Stimulated activated CD8-positive, alpha-beta memory T cell treated with anti-CD3 and anti-CD28 coated beads, Interleukin-12 subunit alpha, Interleukin-12 subunit beta, amount 100 ng/mL, for 1 hour (primary cell): Measurements from ENCODE around the gene PDGFRB.

Experiments
- DNase-seq: peaks from one replicate; pipeline ENCODE4 v3.0.0-alpha.2; 2020; ENCODE audit warnings: low read depth

PDGFRB gene

DNA sequence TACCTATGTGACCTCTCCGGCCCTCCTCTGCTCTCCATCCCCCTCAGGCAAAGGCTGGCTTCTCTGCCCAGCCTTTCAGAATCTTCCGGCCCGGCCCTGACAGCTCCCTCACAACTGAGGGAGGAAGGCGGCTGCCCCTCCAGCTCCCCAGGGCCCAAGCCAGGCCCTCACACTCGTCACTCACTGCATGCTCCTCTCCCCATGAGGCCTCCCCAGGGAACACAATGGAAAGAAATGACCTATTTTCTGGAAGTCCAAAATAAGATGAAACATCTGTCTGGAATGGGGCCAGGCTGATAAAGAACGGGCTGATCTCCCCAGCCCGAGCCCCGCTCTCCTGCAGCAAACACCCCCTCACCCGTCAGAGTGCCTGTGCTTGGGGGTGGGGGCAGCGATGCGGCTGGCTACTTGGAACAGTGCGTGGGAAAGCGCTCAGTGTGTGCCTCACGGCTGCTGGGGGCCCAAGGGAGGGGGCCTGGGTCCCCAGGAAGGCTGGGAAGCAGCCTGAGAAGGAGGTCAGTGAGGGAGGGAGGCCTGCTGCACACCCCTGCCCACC lies 11.3 kb downstream of the PDGFRB start:
- DNase-seq = no peak

GRCh38 chr5:150143350-150144245 lies 12.0 kb downstream of the PDGFRB start:
- DNase-seq = no peak

- no peak for DNase-seq
Observed at GRCh38 chr5:150142959-150143349, 12.7 kb downstream of the PDGFRB start.

DNA sequence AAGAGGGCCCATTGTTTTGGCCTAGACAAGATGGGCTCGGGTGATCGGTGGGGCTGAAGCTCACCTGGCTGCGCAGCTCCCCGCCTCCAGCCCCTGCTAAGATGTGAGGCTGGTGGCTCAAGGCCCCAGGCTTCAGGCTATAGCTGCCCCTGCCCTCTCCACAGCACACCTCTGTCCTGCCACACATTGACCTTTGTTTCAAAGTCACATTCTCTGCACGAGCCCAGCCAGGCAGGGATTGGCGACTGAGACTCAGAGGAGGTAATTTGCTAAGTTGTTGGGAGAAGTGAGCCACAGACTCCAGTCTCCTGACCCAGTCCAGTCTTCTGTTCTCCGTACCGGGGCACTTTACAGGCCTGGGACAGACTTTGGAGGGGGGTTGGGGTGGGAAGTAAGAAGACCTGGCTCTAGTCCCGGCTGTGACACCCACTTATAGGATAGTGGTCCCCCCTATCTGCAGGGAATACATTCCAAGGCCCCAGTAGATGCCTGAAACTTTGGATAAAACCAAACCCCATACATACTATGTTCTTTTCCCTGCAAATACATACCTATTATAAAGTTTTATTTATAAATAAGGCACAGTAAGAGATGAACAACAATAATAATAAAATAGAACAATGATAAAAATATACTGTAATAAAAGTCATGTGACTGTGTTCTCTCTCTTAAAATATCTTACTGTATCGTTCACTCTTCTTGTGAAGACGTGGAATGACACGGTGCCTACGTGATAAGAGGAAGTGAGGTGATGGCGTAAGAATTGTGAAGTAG lies 13.3 kb downstream of the PDGFRB start:
- DNase-seq = no peak

- DNase-seq = no peak
Observed at GRCh38 chr5:150141544-150142184, 14.0 kb downstream of the PDGFRB start.

GRCh38 chr5:150140830-150141229 lies 14.8 kb downstream of the PDGFRB start:
- DNase-seq = no peak

DNA sequence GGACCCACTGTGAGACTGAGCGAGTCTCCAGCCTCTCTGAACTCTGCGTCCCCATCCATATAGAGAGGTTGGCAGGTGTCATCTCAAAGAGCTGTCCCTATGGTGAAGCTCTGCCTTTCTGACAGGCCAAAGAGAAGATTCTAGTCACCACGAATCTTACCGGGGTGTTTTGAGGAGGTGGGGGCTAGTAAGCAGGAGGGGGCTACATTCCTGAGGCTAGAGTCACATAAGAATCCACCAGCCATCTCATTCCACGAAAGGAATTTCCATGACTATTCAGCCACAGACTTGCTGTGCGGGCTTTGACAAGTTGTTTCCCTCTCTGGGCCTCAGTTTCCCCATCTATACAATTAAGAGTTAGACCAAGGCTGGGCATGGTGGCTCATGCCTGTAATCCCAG lies 16.3 kb downstream of the PDGFRB start:
- no peak for DNase-seq

DNA sequence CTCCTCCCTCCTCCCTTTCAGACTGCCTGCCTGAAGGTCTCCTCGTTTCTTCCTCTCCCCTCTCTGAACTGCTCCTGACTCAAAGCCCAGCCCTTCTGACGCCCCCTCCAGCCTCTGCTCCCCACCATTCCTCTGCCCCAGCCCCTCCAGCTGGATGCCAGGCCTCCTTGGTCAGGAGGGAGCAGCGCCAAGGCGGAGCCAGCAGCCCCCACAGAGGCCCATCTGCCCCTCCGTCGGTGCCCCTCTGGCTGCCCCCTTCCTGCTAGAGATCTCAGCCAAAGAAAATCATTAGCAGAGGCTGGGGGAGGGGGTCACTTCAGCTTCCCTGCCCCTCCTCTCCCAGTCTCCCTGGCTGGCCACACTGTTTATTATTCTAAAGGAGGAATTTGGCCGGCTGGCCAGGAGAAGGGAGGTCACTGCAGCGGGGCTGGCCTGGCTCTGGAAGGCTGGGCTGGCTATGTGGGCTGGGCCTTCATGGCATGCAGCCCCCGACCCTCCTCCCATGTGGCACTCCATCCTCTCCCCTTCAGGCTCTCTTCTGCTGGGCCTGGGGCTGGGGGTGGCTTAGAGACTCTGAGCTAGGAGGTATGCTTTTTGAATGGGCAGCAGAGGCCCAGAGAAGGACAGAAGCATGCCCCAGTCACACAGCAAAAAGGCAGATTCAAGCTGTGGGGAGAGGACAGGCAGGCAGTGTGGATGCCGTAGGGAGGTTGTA lies 16.9 kb downstream of the PDGFRB start:
- no peak for DNase-seq

GRCh38 chr5:150137997-150138396 lies 17.6 kb downstream of the PDGFRB start:
- no peak for DNase-seq

DNA sequence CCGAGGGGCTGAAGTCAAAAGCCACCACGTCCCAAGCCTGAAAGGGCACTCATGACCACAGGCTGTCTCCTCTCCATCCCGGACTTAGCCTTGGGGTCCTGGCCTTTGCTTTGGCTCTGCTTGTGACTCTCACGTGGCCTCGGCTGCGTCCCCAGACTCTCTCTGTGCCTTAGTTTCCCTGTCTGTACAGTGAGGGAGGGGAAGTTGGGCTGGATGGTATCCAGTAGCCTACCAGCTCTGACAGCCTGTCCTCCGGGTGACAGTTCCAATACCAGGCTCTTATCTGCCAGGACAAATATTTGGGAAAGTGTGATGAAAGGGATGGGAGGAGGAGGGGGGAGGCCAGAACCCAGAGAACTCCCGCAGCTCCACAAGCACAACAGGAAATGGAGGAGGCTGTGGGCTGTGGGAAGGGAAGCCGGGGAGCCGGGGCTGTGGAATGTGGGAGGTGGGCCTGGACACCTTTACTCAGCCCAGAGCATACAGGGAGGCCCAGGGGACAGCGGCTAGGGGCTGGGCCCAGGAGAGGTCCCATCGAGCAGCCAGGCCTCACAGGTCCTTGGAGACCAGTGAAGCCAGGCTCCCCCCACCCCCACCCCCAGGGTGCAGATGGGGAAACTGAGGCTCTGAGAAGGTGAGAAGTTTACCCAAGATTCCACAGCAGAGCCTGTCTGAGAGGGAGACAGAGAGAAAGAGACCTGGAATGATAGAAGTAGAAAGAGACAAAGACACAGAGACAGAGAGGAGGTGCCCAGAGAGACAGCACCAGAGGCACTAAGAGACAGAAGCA lies 18.3 kb downstream of the PDGFRB start:
- no peak for DNase-seq

DNA sequence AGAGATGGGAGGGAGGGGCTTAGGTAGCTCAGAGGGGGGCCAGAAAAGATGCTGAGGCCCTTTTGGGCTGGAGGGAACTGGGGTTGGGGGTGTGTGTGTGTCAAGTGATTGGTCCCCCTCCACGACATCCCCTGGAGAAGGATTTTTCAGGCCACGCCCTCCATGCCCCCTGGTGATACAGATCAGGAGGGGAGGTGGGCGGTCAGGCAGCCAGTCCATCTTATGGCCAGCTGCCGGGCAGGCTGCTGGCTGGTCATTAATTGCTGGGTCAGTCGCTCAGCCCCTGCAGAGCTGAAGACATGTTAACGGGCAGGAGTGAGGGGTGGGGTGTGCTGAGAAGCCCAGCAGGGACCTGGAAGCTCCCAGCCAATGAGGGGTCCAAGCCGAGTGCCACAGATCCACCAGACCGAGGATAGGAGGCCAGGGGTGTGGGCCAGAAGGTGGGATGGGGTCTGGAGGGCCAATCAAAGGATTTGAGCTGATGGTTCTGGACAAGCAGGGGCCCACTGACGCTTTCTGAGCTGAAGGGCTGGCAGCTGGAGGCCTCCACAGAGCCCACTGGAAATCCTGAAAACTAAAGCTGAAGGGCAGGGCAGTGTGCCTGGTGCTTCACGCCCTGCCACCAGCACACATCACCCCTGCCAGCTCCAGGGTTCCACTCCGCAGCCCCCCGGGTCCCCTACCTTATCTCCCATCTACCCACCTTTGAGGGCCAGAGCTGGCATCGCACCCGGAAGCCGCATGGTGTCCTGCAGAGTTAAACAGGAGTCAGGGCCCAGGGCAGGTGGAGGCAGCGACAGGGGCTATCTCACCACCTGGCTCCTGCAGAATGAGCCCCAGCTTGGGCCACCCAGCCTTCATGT lies 19.1 kb downstream of the PDGFRB start:
- no peak for DNase-seq

GRCh38 chr5:150135557-150136304 lies 19.9 kb downstream of the PDGFRB start:
- no peak for DNase-seq

DNA sequence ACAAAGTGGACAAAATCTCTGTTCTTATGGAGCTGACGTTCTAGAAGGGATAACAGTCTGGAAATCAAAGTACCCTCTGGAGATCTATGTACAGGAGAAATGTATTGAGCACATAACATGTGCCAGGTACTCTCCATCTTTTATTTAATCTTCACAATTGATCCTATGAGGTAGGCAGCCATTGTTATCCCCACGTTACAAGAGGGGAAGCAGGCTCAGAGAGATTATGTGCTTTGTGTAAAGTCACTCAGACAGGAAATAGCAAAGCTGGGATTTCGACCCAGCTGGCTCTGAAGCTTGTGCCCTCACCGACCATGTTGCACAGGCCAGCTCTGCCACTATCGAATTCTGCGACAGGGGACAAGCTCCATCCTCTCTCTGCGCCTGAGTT lies 21.5 kb downstream of the PDGFRB start:
- no peak for DNase-seq

- no peak for DNase-seq
Observed at GRCh38 chr5:150133581-150134197, 22.0 kb downstream of the PDGFRB start.

- no peak for DNase-seq
Observed at GRCh38 chr5:150132740-150133139, 22.9 kb downstream of the PDGFRB start.

- no peak for DNase-seq
Observed at GRCh38 chr5:150131978-150132694, 23.5 kb downstream of the PDGFRB start.

GRCh38 chr5:150131461-150131860 lies 24.2 kb downstream of the PDGFRB start:
- no peak for DNase-seq

- DNase-seq = no peak
Observed at GRCh38 chr5:150130493-150130922, 25.1 kb downstream of the PDGFRB start.
